ENCODE results near the gene GPR150. TPM values are rescaled to one million over a fixed set of nuclear protein-coding genes. Genes with fewer than 3 reads are reported as not detected.

Gene GPR150
- under 0.01 TPM in 2 replicates for total RNA-seq (2012; rRNA removed)
- polyA plus RNA-seq (2012; rRNA removed): 0.10 and 0.11 TPM in 2 replicates
- 0.17 and 0.22 TPM in 2 replicates for polyA plus RNA-seq (2012; cell fraction: cytosol; rRNA removed)
- polyA plus RNA-seq (2012; cell fraction: nucleus; rRNA removed; ENCODE audit: low replicate concordance): 0.16 and 0.32 TPM in 2 replicates
- not detected for Bru-seq, nascent RNA
- not detected for BruChase-seq, experiment 1, labeled RNA remaining after a 6-hour chase
- BruChase-seq, experiment 2, labeled RNA remaining after a 2-hour chase: not detected
- long read RNA-seq, partial matches to known transcripts: 0 of 3 reads
- long read RNA-seq, other reads (novel, unspliced or antisense): 0 of 3 reads

- peak within 1 kb of the TSS; percentile 23; the same call in 1 of the 2 replicates for H3K14ac ChIP-seq (replicated peaks; ENCODE audit: low read depth, low read length)
- no peak within 1 kb of the TSS for H3K56ac ChIP-seq (ENCODE audit: extremely low read depth, insufficient read depth, low read length)
Observed at GRCh38 chr5:95620030-95620869, at the start of gene GPR150. TSS of gene GPR150 (plus strand) at chr5:95620087. CDS start at chr5:95620276, 189 bp downstream.

More at GRCh38 chr5:95620030-95620869, at the start of gene GPR150:
- Histone ChIP-seq H3K79me1 (ENCODE audit: low read depth in 1 of 2, low read length in 2 of 2) (no peaks in the 10 kb centered on the region), H2BK20ac (ENCODE audit: low read depth, low read length) (no peak within 1 kb of the TSS), H2BK120ac (ENCODE audit: low read depth, low read length) (peak within 1 kb of the TSS; percentile 72), H3K36me3 (ENCODE audit: control insufficient read depth, insufficient read depth, low read length) (no peaks in the 10 kb centered on the region), H3K18ac (ENCODE audit: low read depth, low read length) (peak within 1 kb of the TSS; percentile 4), H2AFZ (replicated peaks; ENCODE audit: low read length, poor library complexity) (peak within 1 kb of the TSS; percentile 96), H3K27me3 (ENCODE audit: control insufficient read depth, insufficient read depth, low read length) (no peaks in the 10 kb centered on the region), H4K8ac (ENCODE audit: low read depth in 2 of 2, low read length in 2 of 2) (peak within 1 kb of the TSS; percentile 81 to 98), H4K20me1 (ENCODE audit: insufficient read depth, low read length) (no peaks in the 10 kb centered on the region), H3K23ac (ENCODE audit: low read depth, low read length) (peak within 1 kb of the TSS; percentile 19; the same call in 1 of the 2 replicates), H2AK9ac (replicated peaks; ENCODE audit: low read depth, low read length, poor library complexity) (peak within 1 kb of the TSS; percentile 80), H3K4me1 (ENCODE audit: control insufficient read depth, insufficient read depth, low read length) (peaks cover 13% of the 10 kb centered on the region), H3K4ac (ENCODE audit: low read depth, low read length) (peak within 1 kb of the TSS; percentile 73), H3K27ac (ENCODE audit: insufficient read depth, low read length) (peak within 1 kb of the TSS; percentile 5; the same call in 1 of the 2 replicates), H4K5ac (ENCODE audit: low read depth, low read length) (peak within 1 kb of the TSS; percentile 61; the same call in 1 of the 2 replicates), H4K91ac (ENCODE audit: insufficient read depth, low read depth, low read length) (peak within 1 kb of the TSS; percentile 46; the same call in 1 of the 2 replicates), H2BK5ac (ENCODE audit: low read depth, low read length, poor library complexity, severe bottlenecking) (peak within 1 kb of the TSS; percentile 38), H3K4me2 (ENCODE audit: low read depth, low read length) (peak within 1 kb of the TSS; percentile 89), H3K9me1 (ENCODE audit: insufficient read depth, low read length) (no peaks in the 10 kb centered on the region), H2BK15ac (ENCODE audit: low read depth, low read length) (peak within 1 kb of the TSS; percentile 25; the same call in 1 of the 3 replicates), H3K9ac (ENCODE audit: low read depth, low read length) (peak within 1 kb of the TSS; percentile 51; the same call in 1 of the 2 replicates), H3K4me3 (ENCODE audit: insufficient read depth, low read depth, low read length) (peak within 1 kb of the TSS; percentile 43), H3K9me3 (ENCODE audit: control insufficient read depth, insufficient read depth, low read length) (no peaks in the 10 kb centered on the region), H2AK5ac (ENCODE audit: low read depth, low read length) (peak within 1 kb of the TSS; percentile 61)
- ChIA-PET POLR2A (ENCODE audit: unreplicated experiment) (no interaction called here), CTCF (interaction anchor here (0.7 kb wide), 1 partner anchor 95 kb away, joined by 3 read pairs; no protein-coding TSS in a partner anchor)
- dilution Hi-C loops (cut with HindIII; ENCODE audit: low sequenced_read_pairs, unreplicated experiment) (no loop called here), in situ Hi-C loops (cut with MboI; ENCODE audit: low sequenced_read_pairs) (no loop called here), intact Hi-C loops (cut with micrococcal nuclease) (no loop called here)
- peak; percentile 80 for ATAC-seq (ENCODE audit: low read depth)
- TF ChIP-seq MXI1 (IDR thresholded peaks at IDR 0.05; ENCODE audit: borderline replicate concordance, low read depth, low read length) (0 out of 2 replicates have a peak, but pooled peaks have one; percentile 37), USF2 (IDR thresholded peaks at IDR 0.05; ENCODE audit: low read depth, low read length) (0 out of 2 replicates have a peak, but pooled peaks have one; percentile 23), MAFK (IDR thresholded peaks at IDR 0.05; ENCODE audit: low read depth, low read length) (no peak), CTCF (conservative IDR thresholded peaks at IDR 0.05; ENCODE audit: low read depth, low read length) (0 out of 2 replicates have a peak, but pooled peaks have one; percentile 15), BHLHE40 (IDR thresholded peaks at IDR 0.05; ENCODE audit: low read depth, low read length) (peak; percentile 22)
- BruUV-seq (replicated peaks): no TSS peak
- 2% methylated on average over 67 of the region's 85 CpGs; no CpG with 5 or more reads in 1 of the 2 experiments for WGBS, 2 experiments (ENCODE audit: extremely low coverage in 2 of 2, insufficient read length in 1 of 2)
- peak; percentile 37 for DNase-seq

All from IMR-90 (cell line).